GM19397 (cell line): ENCODE measurements around the gene SH3BP4.

Source experiments
- ATAC-seq: cut with Tn5 transposase; IDR thresholded peaks from one replicate; pipeline ENCODE4 v1.9.1; 2021; ENCODE audit warnings: mild to moderate bottlenecking, moderate library complexity; ENCODE audit not compliant: unreplicated experiment

Gene SH3BP4

GRCh38 chr2:234981197-234982095 is 29.6 kb downstream of the SH3BP4 start:
- ATAC-seq, result no peak

- ATAC-seq, result no peak
These were observed 30.4 kb downstream of the SH3BP4 start for GRCh38 chr2:234982096-234982834.

- no peak for ATAC-seq
These were observed 31.4 kb downstream of the SH3BP4 start for GRCh38 chr2:234983011-234983726.

GRCh38 chr2:234985608-234986245 is 33.9 kb downstream of the SH3BP4 start:
- no peak for ATAC-seq

- ATAC-seq, result no peak
These were observed 34.6 kb downstream of the SH3BP4 start for GRCh38 chr2:234986390-234986789.

GRCh38 chr2:234986876-234987720 is 35.3 kb downstream of the SH3BP4 start:
- ATAC-seq, result no peak

GRCh38 chr2:234987754-234988153 is 35.9 kb downstream of the SH3BP4 start:
- ATAC-seq, result no peak

- no peak for ATAC-seq
These were observed 36.7 kb downstream of the SH3BP4 start for GRCh38 chr2:234988491-234988890.

GRCh38 chr2:234989183-234989701 is 37.4 kb downstream of the SH3BP4 start:
- ATAC-seq, result no peak

- no peak for ATAC-seq
These were observed 38.5 kb downstream of the SH3BP4 start for GRCh38 chr2:234990300-234990699.

- ATAC-seq, result no peak
These were observed 39.5 kb downstream of the SH3BP4 start for GRCh38 chr2:234991290-234991689.

GRCh38 chr2:234991793-234992192 is 40.0 kb downstream of the SH3BP4 start:
- no peak for ATAC-seq

- ATAC-seq, result no peak
These were observed 40.4 kb downstream of the SH3BP4 start for GRCh38 chr2:234992196-234992595.

GRCh38 chr2:234992624-234993349 is 41.0 kb downstream of the SH3BP4 start:
- no peak for ATAC-seq

GRCh38 chr2:234993541-234993981 is 41.7 kb downstream of the SH3BP4 start:
- no peak for ATAC-seq

- ATAC-seq, result no peak
These were observed 42.9 kb downstream of the SH3BP4 start for GRCh38 chr2:234994438-234995321.

GRCh38 chr2:234995332-234996068 is 43.7 kb downstream of the SH3BP4 start:
- ATAC-seq, result no peak
